Measurements from ENCODE around the gene DNAJC5. TPM values are rescaled to one million over a fixed set of nuclear protein-coding genes. Genes with fewer than 3 reads are reported as not detected.

The DNAJC5 gene
- total and polyA plus RNA-seq, 9 of the 15 experiments (the other 6 are each of a cell fraction or from before 2014, with no cell fraction given), result 0.95 to 42.8 (median 23.4) TPM

DNA sequence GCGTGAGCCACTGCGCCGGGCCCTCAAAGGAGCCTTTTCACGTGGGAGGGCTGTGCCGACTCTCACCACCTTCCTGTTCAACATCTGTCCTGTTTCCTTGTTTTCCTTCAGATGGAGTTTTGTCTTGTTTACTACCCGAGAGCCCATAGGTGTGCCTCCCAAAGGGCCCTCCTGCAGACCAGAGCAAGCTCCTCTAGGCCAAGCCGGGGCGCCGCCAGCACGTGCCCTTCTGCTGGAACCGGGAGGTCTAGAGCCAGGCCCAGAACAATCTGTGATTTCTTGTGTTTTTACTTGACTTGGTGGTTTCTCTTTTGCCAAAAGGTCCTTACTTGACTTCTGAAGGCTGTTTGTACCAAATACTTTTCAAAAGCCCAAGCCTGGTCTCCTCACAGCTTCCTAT, 8.0 kb upstream of the DNAJC5 start:
- peaks cover 11% of the 10 kb centered on the region for H4K20me1 ChIP-seq (replicated peaks; ENCODE audit: control insufficient read depth, insufficient read depth, low read length)
- intact Hi-C loops (cut with micrococcal nuclease), result no loop called here
- H3K36me3 ChIP-seq (ENCODE audit: control insufficient read depth, insufficient read depth, low read length), result peaks cover 83% of the 10 kb centered on the region; the same call in 2 of the 3 replicates
- CTCF ChIA-PET (ENCODE audit: low intra/inter-chr PET ratio), result interaction anchor here (0.6 kb wide), 1 partner anchor 22 kb away, joined by 3 read pairs; the partner anchor contains the start of gene TPD52L2
- DNase-seq (ENCODE audit: extremely low read depth in 1 of 4, low spot score in 3 of 4), result no peak
- no peaks in the 10 kb centered on the region for H3K27me3 ChIP-seq (ENCODE audit: control insufficient read depth in 2 of 2, insufficient read depth in 2 of 2, low read length in 2 of 2)
- POLR2A ChIA-PET, result interaction anchor here (1.3 kb wide), 1 partner anchor 15 kb away, joined by 5 read pairs; no protein-coding TSS in a partner anchor
- no peak for FAIRE-seq
- H3K27ac ChIP-seq (ENCODE audit: extremely low read depth, low read depth, low read length), result no peak overlapping the region
- H3K4me3 ChIP-seq, result no peak overlapping the region
- ATAC-seq, result no peak
- H3K9ac ChIP-seq (ENCODE audit: insufficient read depth in 1 of 2, low read depth in 2 of 2, low read length in 2 of 2), result peak overlapping the region in 1 of 2 experiments; percentile 10; a peak in 1 of 4 replicates
- no peak overlapping the region for H3K4me2 ChIP-seq (ENCODE audit: insufficient read depth, low read length)
- H2AFZ ChIP-seq (ENCODE audit: low read depth, low read length), result no peak overlapping the region
- WGBS (ENCODE audit: insufficient coverage, low coverage, missing lambda C conversion rate), result 98% methylated on average over 10 of the region's 11 CpGs
- no peaks in the 10 kb centered on the region for H3K9me1 ChIP-seq (ENCODE audit: control insufficient read depth, insufficient read depth, low read length)
- BruUV-seq (replicated peaks), result no TSS peak
- H3K4me1 ChIP-seq (replicated peaks in 1 of 2; ENCODE audit: control insufficient read depth in 2 of 2, insufficient read depth in 2 of 2, low read length in 2 of 2), result peaks cover 0 to 21% of the 10 kb centered on the region in 2 experiments; a peak in 2 of 5 replicates
- H3K9me3 ChIP-seq (replicated peaks; ENCODE audit: control insufficient read depth, insufficient read depth, low read depth, low read length), result no peaks in the 10 kb centered on the region
- in situ Hi-C loops (cut with MboI), result no loop called here
- H3K79me2 ChIP-seq (ENCODE audit: control insufficient read depth, insufficient read depth, low read length), result no peaks in the 10 kb centered on the region
- TF ChIP-seq, protein P1, sequence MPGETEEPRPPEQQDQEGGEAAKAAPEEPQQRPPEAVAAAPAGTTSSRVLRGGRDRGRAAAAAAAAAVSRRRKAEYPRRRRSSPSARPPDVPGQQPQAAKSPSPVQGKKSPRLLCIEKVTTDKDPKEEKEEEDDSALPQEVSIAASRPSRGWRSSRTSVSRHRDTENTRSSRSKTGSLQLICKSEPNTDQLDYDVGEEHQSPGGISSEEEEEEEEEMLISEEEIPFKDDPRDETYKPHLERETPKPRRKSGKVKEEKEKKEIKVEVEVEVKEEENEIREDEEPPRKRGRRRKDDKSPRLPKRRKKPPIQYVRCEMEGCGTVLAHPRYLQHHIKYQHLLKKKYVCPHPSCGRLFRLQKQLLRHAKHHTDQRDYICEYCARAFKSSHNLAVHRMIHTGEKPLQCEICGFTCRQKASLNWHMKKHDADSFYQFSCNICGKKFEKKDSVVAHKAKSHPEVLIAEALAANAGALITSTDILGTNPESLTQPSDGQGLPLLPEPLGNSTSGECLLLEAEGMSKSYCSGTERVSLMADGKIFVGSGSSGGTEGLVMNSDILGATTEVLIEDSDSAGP (CRISPR knock-in tag; IDR thresholded peaks at IDR 0.05), result no peak
- TF ChIP-seq CEBPB (tag; IDR thresholded peaks at IDR 0.05), result no peak
